HepG2 (cell line): ENCODE measurements around the gene ANKRD65. TPM values are rescaled to one million over a fixed set of nuclear protein-coding genes. Genes with fewer than 3 reads are reported as not detected.

Experiments
- DMAP1 ChIP-seq: IDR thresholded peaks from 2 replicates; pipeline ENCODE4 v1.6.1; 2016
- HIVEP1 ChIP-seq: sonication (generic); formaldehyde crosslinking; IDR thresholded peaks from 2 replicates; pipeline ENCODE4 v1.4.0; 2020; ENCODE audit warnings: mild to moderate bottlenecking, missing genetic modification reagents
- KDM1A ChIP-seq: IDR thresholded peaks from 2 replicates; pipeline ENCODE4 v1.6.1; 2016; ENCODE audit warnings: missing compliant biosample characterization
- KLF11 ChIP-seq: IDR thresholded peaks from 2 replicates; pipeline ENCODE4 v1.6.1; 2016; ENCODE audit warnings: missing compliant biosample characterization
- MYC ChIP-seq: sonication (generic); formaldehyde crosslinking; IDR thresholded peaks from 2 replicates; pipeline ENCODE4 v1.9.0; 2021; ENCODE audit warnings: missing genetic modification reagents, borderline replicate concordance
- NCOA2 ChIP-seq: sonication (generic); formaldehyde crosslinking; IDR thresholded peaks from 2 replicates; pipeline ENCODE4 v1.8.0; 2022; ENCODE audit warnings: inconsistent platforms
- SIX4 ChIP-seq: sonication (generic); formaldehyde crosslinking; IDR thresholded peaks from 2 replicates; pipeline ENCODE4 v1.4.0; 2020; ENCODE audit warnings: missing genetic modification reagents
- ZBTB20 ChIP-seq: sonication (generic); formaldehyde crosslinking; IDR thresholded peaks from 2 replicates; pipeline ENCODE4 v1.8.1; 2023; ENCODE audit warnings: missing genetic modification reagents, low read depth, mild to moderate bottlenecking, borderline replicate concordance
- ZFYVE20 ChIP-seq: sonication (generic); formaldehyde crosslinking; IDR thresholded peaks from 2 replicates; pipeline ENCODE4 v1.8.0; 2023; ENCODE audit warnings: low read depth, mild to moderate bottlenecking, moderate library complexity, missing genetic modification reagents, borderline replicate concordance
- ZNF329 ChIP-seq: sonication (generic); formaldehyde crosslinking; IDR thresholded peaks from 2 replicates; pipeline ENCODE4 v1.9.0; 2021; ENCODE audit warnings: low read depth, mild to moderate bottlenecking, missing genetic modification reagents
- ZNF605 ChIP-seq: sonication (generic); formaldehyde crosslinking; IDR thresholded peaks from 2 replicates; pipeline ENCODE4 v1.8.0; 2022; ENCODE audit warnings: mild to moderate bottlenecking, missing genetic modification reagents
- ZNF746 ChIP-seq: sonication (generic); formaldehyde crosslinking; IDR thresholded peaks from 2 replicates; pipeline ENCODE4 v1.8.0; 2022; ENCODE audit warnings: mild to moderate bottlenecking, missing genetic modification reagents
- ZNF772 ChIP-seq: sonication (generic); formaldehyde crosslinking; IDR thresholded peaks from 2 replicates; pipeline ENCODE4 v1.5.0; 2020; ENCODE audit warnings: mild to moderate bottlenecking, missing genetic modification reagents
- polyA plus RNA-seq, 8 experiments: library from polyadenylated mRNA; depleted of rRNA in 3 of 8; stranded (reverse) in 7 of 8; unstranded in 1 of 8; fragments of >200 nt; fragmentation: Illumina TruSeq in 4 of 8; extraction: Trizol in 4 of 8; gene quantifications; 2 replicates each; pipeline versions ENCODE4 v1.2.1 to v1.2.3, GENCODE V29; 2011 to 2016; ENCODE audit warnings: low read depth in 4 of 8, missing spikeins in 1 of 8, mixed read lengths in 1 of 8; ENCODE audit not compliant: insufficient read depth in 1 of 8
- total RNA-seq, 5 experiments: library from RNA; depleted of rRNA; stranded (reverse); fragments of >200 nt; fragmentation: Illumina TruSeq; extraction: Trizol; gene quantifications; 2 replicates each; pipeline ENCODE4 v1.2.3, GENCODE V29; 2016; ENCODE audit warnings: low read depth in 1 of 5
- TF ChIP-seq, protein P1 (sequence below): sonication (generic); formaldehyde crosslinking; IDR thresholded peaks from one replicate; pipeline ENCODE4 v1.5.1; 2020; ENCODE audit warnings: mild to moderate bottlenecking, missing genetic modification reagents; ENCODE audit errors: not compliant biosample characterization
- TF ChIP-seq, protein P2 (sequence below): sonication (generic); formaldehyde crosslinking; IDR thresholded peaks from 2 replicates; pipeline ENCODE4 v1.5.0; 2020; ENCODE audit warnings: mild to moderate bottlenecking, low read depth, missing genetic modification reagents, borderline replicate concordance
- TF ChIP-seq, protein P3 (sequence below): sonication (generic); formaldehyde crosslinking; IDR thresholded peaks from 2 replicates; pipeline ENCODE4 v1.4.0; 2020; ENCODE audit warnings: missing genetic modification reagents
- TF ChIP-seq, protein P4 (sequence below): IDR thresholded peaks from 2 replicates; pipeline ENCODE4 v1.6.1; 2016; ENCODE audit warnings: missing compliant biosample characterization, missing genetic modification reagents, borderline replicate concordance
- TF ChIP-seq, protein P5 (sequence below): sonication (generic); formaldehyde crosslinking; IDR thresholded peaks from 2 replicates; pipeline ENCODE4 v1.4.0; 2020; ENCODE audit warnings: missing genetic modification reagents

Gene ANKRD65
- total and polyA plus RNA-seq, 2 of the 13 experiments (the other 11 are each of a cell fraction or from before 2014, with no cell fraction given) = 12.1 to 30.1 TPM

DNA sequence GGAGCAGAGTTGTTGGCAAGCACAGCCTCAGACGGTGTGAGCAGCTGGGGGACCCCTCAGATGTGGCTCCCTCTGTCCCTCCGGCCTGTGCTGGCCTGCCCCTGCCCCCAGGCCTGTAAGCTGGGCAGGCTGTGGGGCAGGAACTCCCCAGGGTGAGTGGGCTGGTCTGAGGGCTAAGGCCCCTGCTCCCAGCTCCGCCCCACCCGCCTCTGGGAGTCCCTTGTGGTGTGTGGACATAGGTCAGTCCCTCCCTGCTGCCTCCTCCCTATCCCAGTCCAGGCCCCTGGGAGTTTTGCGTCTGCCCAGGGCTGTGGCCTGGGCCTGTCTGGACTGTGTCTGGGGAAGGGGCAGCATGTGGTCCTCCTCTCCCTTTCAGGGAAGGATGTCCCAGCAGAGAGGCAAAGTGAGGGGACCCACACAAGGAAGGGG lies 10.8 kb upstream of the ANKRD65 start (continued):
- TF ChIP-seq, protein P1, sequence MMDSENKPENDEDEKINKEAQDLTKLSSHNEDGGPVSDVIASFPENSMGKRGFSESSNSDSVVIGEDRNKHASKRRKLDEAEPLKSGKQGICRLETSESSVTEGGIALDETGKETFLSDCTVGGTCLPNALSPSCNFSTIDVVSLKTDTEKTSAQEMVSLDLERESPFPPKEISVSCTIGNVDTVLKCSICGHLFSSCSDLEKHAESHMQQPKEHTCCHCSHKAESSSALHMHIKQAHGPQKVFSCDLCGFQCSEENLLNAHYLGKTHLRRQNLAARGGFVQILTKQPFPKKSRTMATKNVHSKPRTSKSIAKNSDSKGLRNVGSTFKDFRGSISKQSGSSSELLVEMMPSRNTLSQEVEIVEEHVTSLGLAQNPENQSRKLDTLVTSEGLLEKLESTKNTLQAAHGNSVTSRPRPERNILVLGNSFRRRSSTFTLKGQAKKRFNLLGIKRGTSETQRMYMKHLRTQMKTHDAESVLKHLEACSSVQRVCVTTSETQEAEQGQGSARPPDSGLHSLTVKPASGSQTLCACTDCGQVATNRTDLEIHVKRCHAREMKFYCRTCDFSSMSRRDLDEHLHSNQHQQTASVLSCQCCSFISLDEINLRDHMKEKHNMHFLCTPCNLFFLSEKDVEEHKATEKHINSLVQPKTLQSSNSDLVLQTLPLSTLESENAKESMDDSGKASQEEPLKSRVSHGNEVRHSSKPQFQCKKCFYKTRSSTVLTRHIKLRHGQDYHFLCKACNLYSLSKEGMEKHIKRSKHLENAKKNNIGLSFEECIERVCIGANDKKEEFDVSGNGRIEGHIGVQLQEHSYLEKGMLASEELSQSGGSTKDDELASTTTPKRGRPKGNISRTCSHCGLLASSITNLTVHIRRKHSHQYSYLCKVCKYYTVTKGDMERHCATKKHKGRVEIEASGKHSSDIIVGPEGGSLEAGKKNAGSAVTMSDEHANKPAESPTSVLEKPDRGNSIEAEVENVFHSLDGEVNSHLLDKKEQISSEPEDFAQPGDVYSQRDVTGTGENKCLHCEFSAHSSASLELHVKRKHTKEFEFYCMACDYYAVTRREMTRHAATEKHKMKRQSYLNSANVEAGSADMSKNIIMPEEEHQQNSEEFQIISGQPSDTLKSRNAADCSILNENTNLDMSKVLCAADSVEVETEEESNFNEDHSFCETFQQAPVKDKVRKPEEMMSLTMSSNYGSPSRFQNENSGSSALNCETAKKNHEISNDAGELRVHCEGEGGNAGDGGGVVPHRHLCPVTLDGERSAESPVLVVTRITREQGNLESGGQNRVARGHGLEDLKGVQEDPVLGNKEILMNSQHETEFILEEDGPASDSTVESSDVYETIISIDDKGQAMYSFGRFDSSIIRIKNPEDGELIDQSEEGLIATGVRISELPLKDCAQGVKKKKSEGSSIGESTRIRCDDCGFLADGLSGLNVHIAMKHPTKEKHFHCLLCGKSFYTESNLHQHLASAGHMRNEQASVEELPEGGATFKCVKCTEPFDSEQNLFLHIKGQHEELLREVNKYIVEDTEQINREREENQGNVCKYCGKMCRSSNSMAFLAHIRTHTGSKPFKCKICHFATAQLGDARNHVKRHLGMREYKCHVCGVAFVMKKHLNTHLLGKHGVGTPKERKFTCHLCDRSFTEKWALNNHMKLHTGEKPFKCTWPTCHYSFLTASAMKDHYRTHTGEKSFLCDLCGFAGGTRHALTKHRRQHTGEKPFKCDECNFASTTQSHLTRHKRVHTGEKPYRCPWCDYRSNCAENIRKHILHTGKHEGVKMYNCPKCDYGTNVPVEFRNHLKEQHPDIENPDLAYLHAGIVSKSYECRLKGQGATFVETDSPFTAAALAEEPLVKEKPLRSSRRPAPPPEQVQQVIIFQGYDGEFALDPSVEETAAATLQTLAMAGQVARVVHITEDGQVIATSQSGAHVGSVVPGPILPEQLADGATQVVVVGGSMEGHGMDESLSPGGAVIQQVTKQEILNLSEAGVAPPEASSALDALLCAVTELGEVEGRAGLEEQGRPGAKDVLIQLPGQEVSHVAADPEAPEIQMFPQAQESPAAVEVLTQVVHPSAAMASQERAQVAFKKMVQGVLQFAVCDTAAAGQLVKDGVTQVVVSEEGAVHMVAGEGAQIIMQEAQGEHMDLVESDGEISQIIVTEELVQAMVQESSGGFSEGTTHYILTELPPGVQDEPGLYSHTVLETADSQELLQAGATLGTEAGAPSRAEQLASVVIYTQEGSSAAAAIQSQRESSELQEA (CRISPR knock-in tag) = peak; percentile 90
- no peak for TF ChIP-seq ZFYVE20 (CRISPR knock-in tag)
- TF ChIP-seq KLF11 (CRISPR knock-in tag) = no peak
- TF ChIP-seq NCOA2 = peak; percentile 80
- TF ChIP-seq, protein P2, sequence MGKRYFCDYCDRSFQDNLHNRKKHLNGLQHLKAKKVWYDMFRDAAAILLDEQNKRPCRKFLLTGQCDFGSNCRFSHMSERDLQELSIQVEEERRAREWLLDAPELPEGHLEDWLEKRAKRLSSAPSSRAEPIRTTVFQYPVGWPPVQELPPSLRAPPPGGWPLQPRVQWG (CRISPR knock-in tag) = no peak
- TF ChIP-seq ZNF605 = peak; percentile 83
- no peak for TF ChIP-seq ZBTB20
- TF ChIP-seq, protein P3, sequence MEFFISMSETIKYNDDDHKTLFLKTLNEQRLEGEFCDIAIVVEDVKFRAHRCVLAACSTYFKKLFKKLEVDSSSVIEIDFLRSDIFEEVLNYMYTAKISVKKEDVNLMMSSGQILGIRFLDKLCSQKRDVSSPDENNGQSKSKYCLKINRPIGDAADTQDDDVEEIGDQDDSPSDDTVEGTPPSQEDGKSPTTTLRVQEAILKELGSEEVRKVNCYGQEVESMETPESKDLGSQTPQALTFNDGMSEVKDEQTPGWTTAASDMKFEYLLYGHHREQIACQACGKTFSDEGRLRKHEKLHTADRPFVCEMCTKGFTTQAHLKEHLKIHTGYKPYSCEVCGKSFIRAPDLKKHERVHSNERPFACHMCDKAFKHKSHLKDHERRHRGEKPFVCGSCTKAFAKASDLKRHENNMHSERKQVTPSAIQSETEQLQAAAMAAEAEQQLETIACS (CRISPR knock-in tag) = 0 out of 2 replicates have a peak, but pooled peaks have one; percentile 26
- TF ChIP-seq ZNF772 (CRISPR knock-in tag) = peak; percentile 83
- TF ChIP-seq, protein P4, sequence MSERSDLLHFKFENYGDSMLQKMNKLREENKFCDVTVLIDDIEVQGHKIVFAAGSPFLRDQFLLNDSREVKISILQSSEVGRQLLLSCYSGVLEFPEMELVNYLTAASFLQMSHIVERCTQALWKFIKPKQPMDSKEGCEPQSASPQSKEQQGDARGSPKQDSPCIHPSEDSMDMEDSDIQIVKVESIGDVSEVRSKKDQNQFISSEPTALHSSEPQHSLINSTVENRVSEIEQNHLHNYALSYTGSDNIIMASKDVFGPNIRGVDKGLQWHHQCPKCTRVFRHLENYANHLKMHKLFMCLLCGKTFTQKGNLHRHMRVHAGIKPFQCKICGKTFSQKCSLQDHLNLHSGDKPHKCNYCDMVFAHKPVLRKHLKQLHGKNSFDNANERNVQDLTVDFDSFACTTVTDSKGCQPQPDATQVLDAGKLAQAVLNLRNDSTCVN (CRISPR knock-in tag) = 0 out of 2 replicates have a peak, but pooled peaks have one; percentile 21
- peak; percentile 93 for TF ChIP-seq ZNF746 (CRISPR knock-in tag)
- TF ChIP-seq HIVEP1 (CRISPR knock-in tag) = peak; percentile 99
- 0 out of 2 replicates have a peak, but pooled peaks have one; percentile 6 for TF ChIP-seq ZNF329 (CRISPR knock-in tag)
- peak; percentile 47; the same call in 1 of the 2 replicates for TF ChIP-seq DMAP1 (CRISPR knock-in tag)
- TF ChIP-seq SIX4 (CRISPR knock-in tag) = no peak
- TF ChIP-seq, protein P5, sequence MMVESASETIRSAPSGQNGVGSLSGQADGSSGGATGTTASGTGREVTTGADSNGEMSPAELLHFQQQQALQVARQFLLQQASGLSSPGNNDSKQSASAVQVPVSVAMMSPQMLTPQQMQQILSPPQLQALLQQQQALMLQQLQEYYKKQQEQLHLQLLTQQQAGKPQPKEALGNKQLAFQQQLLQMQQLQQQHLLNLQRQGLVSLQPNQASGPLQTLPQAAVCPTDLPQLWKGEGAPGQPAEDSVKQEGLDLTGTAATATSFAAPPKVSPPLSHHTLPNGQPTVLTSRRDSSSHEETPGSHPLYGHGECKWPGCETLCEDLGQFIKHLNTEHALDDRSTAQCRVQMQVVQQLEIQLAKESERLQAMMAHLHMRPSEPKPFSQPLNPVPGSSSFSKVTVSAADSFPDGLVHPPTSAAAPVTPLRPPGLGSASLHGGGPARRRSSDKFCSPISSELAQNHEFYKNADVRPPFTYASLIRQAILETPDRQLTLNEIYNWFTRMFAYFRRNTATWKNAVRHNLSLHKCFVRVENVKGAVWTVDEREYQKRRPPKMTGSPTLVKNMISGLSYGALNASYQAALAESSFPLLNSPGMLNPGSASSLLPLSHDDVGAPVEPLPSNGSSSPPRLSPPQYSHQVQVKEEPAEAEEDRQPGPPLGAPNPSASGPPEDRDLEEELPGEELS (CRISPR knock-in tag) = peak; percentile 55
- peak; percentile 84 for TF ChIP-seq MYC
- no peak for TF ChIP-seq KDM1A
